Activated CD8-positive, alpha-beta memory T cell treated with anti-CD3 and anti-CD28 coated beads, Interleukin-2, amount 50 U/mL, for 48 hours (primary cell): ENCODE measurements around the gene SASH3.

Experiments
- DNase-seq: peaks from one replicate; pipeline ENCODE4 v3.0.0-alpha.2; 2020

SASH3 gene

GRCh38 chrX:129818123-129818522, 38.4 kb downstream of the SASH3 start:
- no peak for DNase-seq

- DNase-seq = no peak
Measured at GRCh38 chrX:129823115-129823514, 43.4 kb downstream of the SASH3 start.

- no peak for DNase-seq
Measured at GRCh38 chrX:129823522-129823921, 43.8 kb downstream of the SASH3 start.

GRCh38 chrX:129824620-129825019, 44.9 kb downstream of the SASH3 start:
- DNase-seq = no peak

GRCh38 chrX:129825746-129826505, 46.2 kb downstream of the SASH3 start:
- no peak for DNase-seq

- DNase-seq = no peak
Measured at GRCh38 chrX:129830494-129830893, 50.7 kb downstream of the SASH3 start.

GRCh38 chrX:129831091-129831885, 51.5 kb downstream of the SASH3 start:
- DNase-seq = no peak

- DNase-seq = no peak
Measured at GRCh38 chrX:129833153-129833990, 53.6 kb downstream of the SASH3 start.

- DNase-seq = no peak
Measured at GRCh38 chrX:129836827-129837226, 57.1 kb downstream of the SASH3 start.

- no peak for DNase-seq
Measured at GRCh38 chrX:129840344-129840743, 60.6 kb downstream of the SASH3 start.

GRCh38 chrX:129842510-129843208, 62.9 kb downstream of the SASH3 start:
- peak; percentile 49 for DNase-seq

- DNase-seq = no peak
Measured at GRCh38 chrX:129843209-129843458, 63.4 kb downstream of the SASH3 start.

GRCh38 chrX:129843459-129844306, 63.9 kb downstream of the SASH3 start, which contains the start of gene ZDHHC9:
Gene ZDHHC9 (minus strand): TSS chrX:129843886. CDS start chrX:129841945, 1,941 bp downstream.
- DNase-seq = peak; percentile 88
